BLaER1 (cell line): ENCODE results near the gene IGSF9.
A peak's percentile ranks its signal among the peaks of the same experiment; 100 is the strongest.

ENCODE experiments used
- H3K27ac ChIP-seq: shearing (Covaris generic); formaldehyde crosslinking; 2 replicates; pipeline ENCODE4 v1.8.1; 2022
- H3K27me3 ChIP-seq: shearing (Covaris generic); formaldehyde crosslinking; 2 replicates; pipeline ENCODE4 v1.8.1; 2022
- H3K36me3 ChIP-seq: shearing (Covaris generic); formaldehyde crosslinking; 2 replicates; pipeline ENCODE4 v1.8.1; 2022
- H3K4me1 ChIP-seq: shearing (Covaris generic); formaldehyde crosslinking; 2 replicates; pipeline ENCODE4 v1.8.1; 2022
- H3K4me2 ChIP-seq: shearing (Covaris generic); formaldehyde crosslinking; 2 replicates; pipeline ENCODE4 v1.8.1; 2022
- H3K4me3 ChIP-seq: shearing (Covaris generic); formaldehyde crosslinking; 2 replicates; pipeline ENCODE4 v1.8.1; 2022
- H3K9ac ChIP-seq: shearing (Covaris generic); formaldehyde crosslinking; 2 replicates; pipeline ENCODE4 v1.8.1; 2022
- H3K9me3 ChIP-seq: shearing (Covaris generic); formaldehyde crosslinking; 2 replicates; pipeline ENCODE4 v1.8.1; 2022
- H4K20me1 ChIP-seq: shearing (Covaris generic); formaldehyde crosslinking; 2 replicates; pipeline ENCODE4 v1.8.1; 2022
- Cebpa-rat ChIP-seq: shearing (Covaris generic); IDR thresholded peaks from 2 replicates; pipeline ENCODE4 v1.8.1; 2022

Gene IGSF9

DNA sequence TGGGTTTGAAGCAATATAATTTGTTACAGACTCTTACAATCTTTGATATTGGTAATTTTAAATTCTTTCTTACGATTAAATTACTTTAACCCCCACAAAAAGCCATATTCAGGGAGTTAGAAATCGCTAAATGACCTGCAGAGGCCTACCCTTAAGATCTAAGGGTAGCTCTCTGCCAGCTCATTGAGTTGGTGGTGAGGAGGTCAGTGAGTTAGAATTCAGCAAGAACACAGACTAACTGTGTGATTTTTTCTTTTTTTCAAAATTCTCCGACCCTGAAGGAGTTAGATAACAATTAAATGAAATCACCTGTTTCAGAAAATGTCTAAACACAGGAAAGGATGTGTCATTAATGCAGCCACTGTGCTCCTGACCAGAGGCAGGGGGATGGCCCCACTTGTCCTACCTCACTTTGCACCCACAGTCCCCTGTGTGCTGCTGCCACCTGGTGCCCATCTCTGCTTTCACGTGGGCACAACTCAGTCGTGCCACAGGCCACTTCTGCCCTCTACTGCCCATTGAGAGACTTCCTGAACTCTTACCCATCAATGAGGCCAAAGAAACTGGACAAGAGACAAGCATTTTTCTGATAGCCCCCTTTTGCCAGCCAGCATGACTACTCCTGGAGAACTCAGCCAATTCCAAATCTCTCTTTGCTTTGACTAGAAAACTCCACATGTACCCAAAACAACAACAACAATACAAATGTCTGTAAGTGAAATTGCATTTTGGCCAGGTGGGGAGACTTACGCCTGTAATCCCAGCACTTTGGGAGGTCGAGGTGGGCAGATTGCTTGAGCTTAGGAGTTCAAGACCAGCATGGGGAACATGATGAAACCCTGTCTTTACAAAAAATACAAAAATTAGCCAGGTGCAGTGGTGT, 53.9 kb downstream of the IGSF9 start:
- H3K4me2 ChIP-seq, result no peak overlapping the region
- H3K27ac ChIP-seq, result no peak overlapping the region
- peaks cover 12% of the 10 kb centered on the region for H3K4me1 ChIP-seq
- no peak overlapping the region for H3K4me3 ChIP-seq
- no peaks in the 10 kb centered on the region for H3K9me3 ChIP-seq
- H3K27me3 ChIP-seq, result no peaks in the 10 kb centered on the region
- no peak for TF ChIP-seq Cebpa-rat
- no peak overlapping the region for H3K9ac ChIP-seq
- no peaks in the 10 kb centered on the region for H3K36me3 ChIP-seq
- no peaks in the 10 kb centered on the region for H4K20me1 ChIP-seq

DNA sequence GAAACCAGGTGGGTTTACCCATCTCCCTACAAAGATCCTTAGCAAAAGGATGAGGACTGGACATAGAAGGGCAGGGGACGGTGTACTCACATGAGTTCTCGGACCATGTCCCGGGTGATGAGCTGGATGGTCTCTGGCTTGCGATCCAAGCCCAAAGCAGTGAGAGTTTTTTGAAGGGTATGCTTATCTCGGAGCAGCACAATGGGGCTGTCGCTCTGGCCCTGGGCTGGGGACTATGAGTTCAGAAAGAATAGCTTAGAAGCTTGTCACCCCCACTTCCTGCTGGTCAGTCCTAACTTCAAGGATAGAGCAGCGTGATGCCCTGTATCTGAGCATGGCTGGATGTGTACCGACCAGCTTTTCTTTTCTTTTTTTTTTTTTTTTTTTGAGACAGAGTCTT, 55.0 kb downstream of the IGSF9 start:
- Histone ChIP-seq H3K9me3 (no peaks in the 10 kb centered on the region), H3K4me3 (no peak overlapping the region), H3K4me2 (peak overlapping the region; percentile 43), H3K4me1 (peaks cover 12% of the 10 kb centered on the region), H3K9ac (no peak overlapping the region), H4K20me1 (no peaks in the 10 kb centered on the region), H3K36me3 (no peaks in the 10 kb centered on the region), H3K27ac (0 out of 2 replicates have a peak overlapping the region, but pooled peaks have one; percentile 7), H3K27me3 (no peaks in the 10 kb centered on the region)
- TF ChIP-seq Cebpa-rat, result no peak

- Histone ChIP-seq H3K4me3 (no peak overlapping the region), H3K4me2 (peak overlapping the region; percentile 43), H3K9me3 (no peaks in the 10 kb centered on the region), H3K27ac (peak overlapping the region; percentile 7; the same call in 1 of the 2 replicates), H4K20me1 (no peaks in the 10 kb centered on the region), H3K36me3 (no peaks in the 10 kb centered on the region), H3K4me1 (peaks cover 12% of the 10 kb centered on the region), H3K27me3 (no peaks in the 10 kb centered on the region), H3K9ac (no peak overlapping the region)
- no peak for TF ChIP-seq Cebpa-rat
These were observed 55.6 kb downstream of the IGSF9 start for GRCh38 chr1:159889821-159890252.

- Histone ChIP-seq H3K4me3 (no peak overlapping the region), H4K20me1 (no peaks in the 10 kb centered on the region), H3K36me3 (no peaks in the 10 kb centered on the region), H3K4me2 (0 out of 2 replicates have a peak overlapping the region, but pooled peaks have one; percentile 43), H3K9ac (no peak overlapping the region), H3K9me3 (no peaks in the 10 kb centered on the region), H3K27me3 (no peaks in the 10 kb centered on the region), H3K4me1 (peaks cover 12% of the 10 kb centered on the region), H3K27ac (peak overlapping the region; percentile 7; the same call in 1 of the 2 replicates)
- no peak for TF ChIP-seq Cebpa-rat
These were observed 56.2 kb downstream of the IGSF9 start for GRCh38 chr1:159889202-159889601.

DNA sequence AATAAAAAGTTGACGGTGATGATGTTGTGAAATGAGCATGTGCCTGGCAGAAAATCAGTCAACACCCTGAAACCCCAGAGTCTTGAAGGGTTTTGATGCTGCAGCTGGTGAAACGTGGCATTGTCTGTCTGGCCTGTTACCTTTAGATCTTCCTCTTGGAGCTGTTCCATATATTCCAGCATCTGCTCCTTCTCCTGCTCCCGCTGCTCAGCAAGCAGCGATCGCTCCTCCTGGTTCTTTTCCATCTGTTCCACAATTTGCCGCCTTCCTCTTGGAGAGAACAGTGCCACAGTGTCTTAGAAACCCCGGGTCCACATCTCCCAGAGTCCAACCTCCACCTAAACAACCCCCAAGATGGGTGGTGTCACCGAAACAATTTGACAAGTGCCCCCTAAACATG, 61.1 kb downstream of the IGSF9 start:
- no peak overlapping the region for H3K4me2 ChIP-seq
- peaks cover under 1% of the 10 kb centered on the region; the same call in 1 of the 2 replicates for H3K4me1 ChIP-seq
- H3K4me3 ChIP-seq, result no peak overlapping the region
- TF ChIP-seq Cebpa-rat, result no peak
- H4K20me1 ChIP-seq, result no peaks in the 10 kb centered on the region
- H3K9ac ChIP-seq, result no peak overlapping the region
- H3K27ac ChIP-seq, result no peak overlapping the region
- no peaks in the 10 kb centered on the region for H3K27me3 ChIP-seq
- no peaks in the 10 kb centered on the region for H3K36me3 ChIP-seq
- no peaks in the 10 kb centered on the region for H3K9me3 ChIP-seq

DNA sequence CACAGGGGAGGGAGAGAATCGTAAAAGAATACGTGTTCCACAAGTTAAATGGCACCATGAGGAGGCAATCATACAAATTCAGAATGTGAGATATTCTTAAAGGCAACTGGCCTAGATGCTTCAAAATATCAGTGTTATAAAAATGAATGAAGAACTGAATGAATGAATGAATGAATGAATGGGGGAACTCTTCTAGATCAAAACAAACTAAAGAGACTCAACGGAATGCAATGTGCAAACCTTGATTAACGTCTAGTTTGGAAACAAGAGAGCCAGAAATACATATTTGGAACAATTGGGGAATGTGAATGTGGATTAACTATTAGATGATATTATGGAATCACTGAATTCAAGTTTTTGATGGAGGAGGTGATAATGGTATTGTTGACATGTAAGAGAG, 62.3 kb downstream of the IGSF9 start:
- no peak for TF ChIP-seq Cebpa-rat
- Histone ChIP-seq H3K4me1 (no peaks in the 10 kb centered on the region), H3K4me2 (no peak overlapping the region), H3K4me3 (no peak overlapping the region), H3K27me3 (no peaks in the 10 kb centered on the region), H3K36me3 (no peaks in the 10 kb centered on the region), H3K9me3 (no peaks in the 10 kb centered on the region), H4K20me1 (no peaks in the 10 kb centered on the region), H3K9ac (no peak overlapping the region), H3K27ac (no peak overlapping the region)

DNA sequence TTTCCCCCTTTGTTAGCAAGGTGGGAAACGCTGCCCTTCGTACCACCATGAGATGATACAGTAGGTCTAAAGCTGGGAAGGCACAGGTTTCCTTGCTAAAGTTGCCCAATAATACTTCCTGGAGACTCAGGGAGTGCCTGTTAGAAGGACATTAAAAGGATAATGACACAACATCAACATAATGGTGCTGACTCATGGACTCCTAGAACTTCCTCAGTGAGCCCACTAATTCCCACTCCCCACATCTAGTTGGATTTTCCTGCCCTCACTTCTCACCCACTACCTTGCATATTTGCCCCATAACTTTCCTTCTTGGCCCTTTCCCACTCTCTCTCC, 62.9 kb downstream of the IGSF9 start:
- H3K27ac ChIP-seq, result no peak overlapping the region
- no peaks in the 10 kb centered on the region for H3K4me1 ChIP-seq
- H3K36me3 ChIP-seq, result no peaks in the 10 kb centered on the region
- no peak overlapping the region for H3K4me3 ChIP-seq
- H3K27me3 ChIP-seq, result no peaks in the 10 kb centered on the region
- no peak overlapping the region for H3K4me2 ChIP-seq
- no peaks in the 10 kb centered on the region for H4K20me1 ChIP-seq
- no peaks in the 10 kb centered on the region for H3K9me3 ChIP-seq
- no peak for TF ChIP-seq Cebpa-rat
- H3K9ac ChIP-seq, result no peak overlapping the region

DNA sequence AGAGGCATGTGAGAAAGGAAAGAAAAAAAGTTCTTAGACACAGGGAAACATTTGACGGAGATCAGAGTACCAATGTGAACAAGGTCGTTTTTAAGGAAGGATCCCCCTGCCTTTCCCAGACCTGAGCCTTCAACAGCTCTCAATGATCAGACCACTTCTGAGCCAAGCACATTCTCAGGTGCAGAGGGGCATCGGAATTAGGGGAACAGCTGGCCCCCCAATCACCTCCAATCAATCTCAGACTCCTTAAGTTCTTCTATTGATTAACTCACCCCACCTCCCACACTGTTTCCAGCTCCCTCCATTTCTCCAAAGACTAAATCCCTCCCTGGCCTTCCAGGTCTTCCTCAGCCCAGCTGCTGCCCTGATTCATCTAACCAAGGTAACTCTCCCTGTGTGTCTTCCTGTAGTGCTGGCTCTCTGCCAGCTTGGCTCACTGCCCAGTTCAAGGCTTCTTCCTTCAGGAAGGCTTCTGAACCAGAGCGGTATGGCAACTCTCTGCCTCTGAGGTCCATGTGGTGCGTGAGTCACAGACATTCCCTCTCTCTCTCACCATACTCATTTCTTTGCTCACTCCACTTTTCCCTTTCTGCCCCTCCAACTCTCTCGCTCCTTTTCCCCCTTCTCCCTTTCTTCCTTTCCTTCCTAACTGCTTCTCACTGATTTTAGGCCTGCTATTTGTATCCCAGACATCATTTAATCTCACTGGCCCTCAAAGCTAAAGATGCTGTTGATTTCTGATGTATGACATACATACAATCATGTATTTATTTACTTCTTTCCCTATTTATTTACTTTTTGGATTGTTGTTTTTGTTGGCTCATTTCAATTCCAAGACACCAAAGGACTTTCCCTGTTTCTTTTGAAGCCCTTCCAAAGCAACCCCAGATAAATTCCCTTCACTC, 63.5 kb downstream of the IGSF9 start:
- H3K27ac ChIP-seq, result no peak overlapping the region
- no peaks in the 10 kb centered on the region for H4K20me1 ChIP-seq
- no peak for TF ChIP-seq Cebpa-rat
- no peaks in the 10 kb centered on the region for H3K4me1 ChIP-seq
- no peaks in the 10 kb centered on the region for H3K9me3 ChIP-seq
- no peak overlapping the region for H3K4me2 ChIP-seq
- H3K36me3 ChIP-seq, result no peaks in the 10 kb centered on the region
- H3K4me3 ChIP-seq, result no peak overlapping the region
- H3K27me3 ChIP-seq, result no peaks in the 10 kb centered on the region
- no peak overlapping the region for H3K9ac ChIP-seq

GRCh38 chr1:159880430-159880829, 65.0 kb downstream of the IGSF9 start:
- Histone ChIP-seq H3K36me3 (no peaks in the 10 kb centered on the region), H4K20me1 (no peaks in the 10 kb centered on the region), H3K4me3 (no peak overlapping the region), H3K4me1 (no peaks in the 10 kb centered on the region), H3K27me3 (no peaks in the 10 kb centered on the region), H3K9ac (no peak overlapping the region), H3K9me3 (no peaks in the 10 kb centered on the region), H3K27ac (no peak overlapping the region), H3K4me2 (no peak overlapping the region)
- TF ChIP-seq Cebpa-rat, result no peak

- no peak overlapping the region for H3K9ac ChIP-seq
- H3K27ac ChIP-seq, result no peak overlapping the region
- H3K4me3 ChIP-seq, result no peak overlapping the region
- H4K20me1 ChIP-seq, result no peaks in the 10 kb centered on the region
- no peaks in the 10 kb centered on the region for H3K36me3 ChIP-seq
- no peaks in the 10 kb centered on the region for H3K9me3 ChIP-seq
- H3K4me2 ChIP-seq, result no peak overlapping the region
- H3K4me1 ChIP-seq, result no peaks in the 10 kb centered on the region
- TF ChIP-seq Cebpa-rat, result no peak
- H3K27me3 ChIP-seq, result no peaks in the 10 kb centered on the region
These were observed 65.4 kb downstream of the IGSF9 start for GRCh38 chr1:159879977-159880376.
